GM23248 (cell line): ENCODE results near the gene C8G. TPM values are rescaled to one million over a fixed set of nuclear protein-coding genes. Genes with fewer than 3 reads are reported as not detected.

ENCODE experiments used
- DNase-seq: peaks from one replicate; pipeline ENCODE4 v3.0.0-alpha.2; 2015
- H2AFZ ChIP-seq: fragments of 200-600 bp; sonication (generic); 2 replicates; pipeline ENCODE4 v1.6.1; 2016; ENCODE audit warnings: antibody characterized with exemption
- H3F3A ChIP-seq: fragments of 200-600 bp; sonication (generic); 2 replicates; pipeline ENCODE4 v1.6.1; 2016; ENCODE audit warnings: mild to moderate bottlenecking, antibody characterized with exemption, mixed run types; ENCODE audit not compliant: insufficient read depth
- H3K27ac ChIP-seq: fragments of 200-600 bp; sonication (generic); 2 replicates; pipeline ENCODE4 v1.5.1; 2016; ENCODE audit warnings: mild to moderate bottlenecking
- H3K27me3 ChIP-seq: fragments of 200-600 bp; sonication (generic); replicated peaks from 2 replicates; pipeline ENCODE4 v1.6.1; 2016; ENCODE audit warnings: mild to moderate bottlenecking; ENCODE audit not compliant: insufficient read depth
- H3K36me3 ChIP-seq: fragments of 200-600 bp; sonication (generic); 2 replicates; pipeline ENCODE4 v1.6.1; 2016; ENCODE audit warnings: low read depth, mild to moderate bottlenecking
- H3K4me1 ChIP-seq: fragments of 200-600 bp; sonication (generic); 2 replicates; pipeline ENCODE4 v1.6.1; 2016; ENCODE audit warnings: mild to moderate bottlenecking; ENCODE audit not compliant: insufficient read depth
- H3K4me2 ChIP-seq: fragments of 200-600 bp; sonication (generic); one replicate; pipeline ENCODE4 v1.6.1; 2016; ENCODE audit warnings: mild to moderate bottlenecking; ENCODE audit not compliant: unreplicated experiment
- H3K4me3 ChIP-seq: fragments of 200-600 bp; sonication (generic); 2 replicates; pipeline ENCODE4 v1.5.1; 2016; ENCODE audit warnings: mild to moderate bottlenecking
- H3K79me2 ChIP-seq: fragments of 200-600 bp; sonication (generic); 2 replicates; pipeline ENCODE4 v1.6.1; 2016; ENCODE audit warnings: mild to moderate bottlenecking; ENCODE audit not compliant: insufficient read depth
- H3K9ac ChIP-seq: fragments of 200-600 bp; sonication (generic); 2 replicates; pipeline ENCODE4 v1.6.1; 2016; ENCODE audit warnings: mild to moderate bottlenecking
- H3K9me2 ChIP-seq: fragments of 200-600 bp; sonication (generic); 2 replicates; pipeline ENCODE4 v1.6.1; 2016; ENCODE audit warnings: mixed run types, mild to moderate bottlenecking, moderate library complexity; ENCODE audit not compliant: insufficient read depth
- H3K9me3 ChIP-seq: fragments of 200-600 bp; sonication (generic); one replicate; pipeline ENCODE4 v1.6.1; 2017; ENCODE audit warnings: low read depth
- H4K20me1 ChIP-seq: fragments of 200-600 bp; sonication (generic); 2 replicates; pipeline ENCODE4 v1.6.0; 2016; ENCODE audit not compliant: insufficient read depth
- EZH2 ChIP-seq: fragments of 200-600 bp; sonication (generic); IDR thresholded peaks from 2 replicates; pipeline ENCODE4 v1.6.1; 2018; ENCODE audit warnings: antibody characterized with exemption, mild to moderate bottlenecking; ENCODE audit not compliant: insufficient read depth, poor library complexity, severe bottlenecking
- EZH2phosphoT487 ChIP-seq: fragments of 200-600 bp; sonication (generic); IDR thresholded peaks from 2 replicates; pipeline ENCODE4 v1.6.1; 2018; ENCODE audit warnings: antibody characterized with exemption, moderate library complexity, mild to moderate bottlenecking, low read depth; ENCODE audit not compliant: insufficient read depth
- WGBS, 2 experiments: methylation state at CpG; one replicate each; pipeline ENCODE4 v1.1.6; 2015 to 2017; ENCODE audit warnings: low lambda C conversion rate in 2 of 2, low coverage in 1 of 2; ENCODE audit errors: missing lambda C conversion rate in 2 of 2; 5-methylcytosine and 5-hydroxymethylcytosine counted together
- in situ Hi-C: fragments of 300-500 bp; cut with MboI; formaldehyde crosslinking; loops from 2 replicates; pipeline ENCODE4 v1.15.0; 2020
- polyA plus RNA-seq: library from polyadenylated mRNA; unstranded; fragments of >200 nt; fragmentation: Nextera tagmentation; extraction: Ambion mirVana; gene quantifications from 2 replicates; pipeline ENCODE4 v1.2.1, GENCODE V29; 2016
- total RNA-seq: library from RNA; depleted of rRNA; stranded (reverse); fragments of >200 nt; shearing (Covaris generic); gene quantifications from 2 replicates; pipeline ENCODE4 v1.2.3, GENCODE V29; 2014

The C8G gene
- total and polyA plus RNA-seq, 2 experiments from 2014 or later: 0.49 TPM; not detected in 1

- DNase-seq: no peak
- peak overlapping the region; percentile 58 for H3K4me2 ChIP-seq
- H4K20me1 ChIP-seq: no peaks in the 10 kb centered on the region
- H3K79me2 ChIP-seq: no peaks in the 10 kb centered on the region
- peak overlapping the region; percentile 12; the same call in 1 of the 2 replicates for H3K9ac ChIP-seq
- no peak for TF ChIP-seq EZH2phosphoT487
- no peak for TF ChIP-seq EZH2
- H3K27ac ChIP-seq: no peak overlapping the region
- in situ Hi-C loops: no loop called here
- no peaks in the 10 kb centered on the region for H3K36me3 ChIP-seq
- no peaks in the 10 kb centered on the region for H3K9me2 ChIP-seq
- peak overlapping the region; percentile 57 for H3K4me3 ChIP-seq
- peak overlapping the region; percentile 36 for H2AFZ ChIP-seq
- no peaks in the 10 kb centered on the region for H3K27me3 ChIP-seq
- no peaks in the 10 kb centered on the region for H3K9me3 ChIP-seq
- WGBS, 2 experiments: 9 to 21% methylated on average over 20 to 28 of the region's 33 CpGs
- no peaks in the 10 kb centered on the region for H3K4me1 ChIP-seq
- no peaks in the 10 kb centered on the region for H3F3A ChIP-seq
These were observed 32.6 kb downstream of the C8G start for GRCh38 chr9:136977649-136978072.

- H3K27me3 ChIP-seq: no peaks in the 10 kb centered on the region
- in situ Hi-C loops: no loop called here
- no peaks in the 10 kb centered on the region for H3K9me2 ChIP-seq
- H4K20me1 ChIP-seq: no peaks in the 10 kb centered on the region
- no peaks in the 10 kb centered on the region for H3K9me3 ChIP-seq
- H3K4me2 ChIP-seq: peak overlapping the region; percentile 58
- peak overlapping the region; percentile 12; the same call in 1 of the 2 replicates for H3K9ac ChIP-seq
- no peak overlapping the region for H3K27ac ChIP-seq
- 5 to 7% methylated on average over 33 to 73 of the region's 78 CpGs for WGBS, 2 experiments
- no peaks in the 10 kb centered on the region for H3K4me1 ChIP-seq
- no peaks in the 10 kb centered on the region for H3K79me2 ChIP-seq
- no peaks in the 10 kb centered on the region for H3K36me3 ChIP-seq
- peak overlapping the region; percentile 57 for H3K4me3 ChIP-seq
- DNase-seq: peak; percentile 77
- H3F3A ChIP-seq: no peaks in the 10 kb centered on the region
- H2AFZ ChIP-seq: peak overlapping the region; percentile 36
- no peak for TF ChIP-seq EZH2phosphoT487
- TF ChIP-seq EZH2: no peak
These were observed 33.2 kb downstream of the C8G start for GRCh38 chr9:136978073-136978864.

- Histone ChIP-seq H3K4me1 (no peaks in the 10 kb centered on the region), H3K4me2 (no peak overlapping the region), H3K9me3 (no peaks in the 10 kb centered on the region), H3K27ac (no peak overlapping the region), H3K9ac (no peak overlapping the region), H3K79me2 (no peaks in the 10 kb centered on the region), H2AFZ (no peak overlapping the region), H3K4me3 (no peak overlapping the region), H3K27me3 (no peaks in the 10 kb centered on the region), H3K36me3 (no peaks in the 10 kb centered on the region), H4K20me1 (no peaks in the 10 kb centered on the region), H3F3A (no peaks in the 10 kb centered on the region), H3K9me2 (no peaks in the 10 kb centered on the region)
- in situ Hi-C loops: no loop called here
- 59 to 62% methylated on average over 22 to 34 of the region's 41 CpGs for WGBS, 2 experiments
- TF ChIP-seq EZH2phosphoT487: no peak
- no peak for TF ChIP-seq EZH2
- no peak for DNase-seq
These were observed 34.0 kb downstream of the C8G start for GRCh38 chr9:136978865-136979544.

GRCh38 chr9:136979769-136980587, 34.9 kb downstream of the C8G start:
- H3K9ac ChIP-seq: no peak overlapping the region
- H3K27ac ChIP-seq: no peak overlapping the region
- H3K9me2 ChIP-seq: no peaks in the 10 kb centered on the region
- no peak overlapping the region for H2AFZ ChIP-seq
- no peaks in the 10 kb centered on the region for H3K4me1 ChIP-seq
- in situ Hi-C loops: no loop called here
- peaks cover 5% of the 10 kb centered on the region; the same call in 1 of the 2 replicates for H3K27me3 ChIP-seq
- WGBS, 2 experiments: 71 to 75% methylated on average over 23 to 26 of the region's 26 CpGs
- DNase-seq: no peak
- H4K20me1 ChIP-seq: no peaks in the 10 kb centered on the region
- H3K4me2 ChIP-seq: no peak overlapping the region
- H3K36me3 ChIP-seq: no peaks in the 10 kb centered on the region
- no peak overlapping the region for H3K4me3 ChIP-seq
- H3K79me2 ChIP-seq: no peaks in the 10 kb centered on the region
- H3F3A ChIP-seq: no peaks in the 10 kb centered on the region
- no peak for TF ChIP-seq EZH2phosphoT487
- TF ChIP-seq EZH2: no peak
- H3K9me3 ChIP-seq: no peaks in the 10 kb centered on the region
